ENCODE results near the gene MSI1.
"Not testable (repeated sequence)": the region's sequence is repeated elsewhere in the genome, so short reads cannot be mapped to it uniquely, and the experiment has no call there.

Gene MSI1

DNA sequence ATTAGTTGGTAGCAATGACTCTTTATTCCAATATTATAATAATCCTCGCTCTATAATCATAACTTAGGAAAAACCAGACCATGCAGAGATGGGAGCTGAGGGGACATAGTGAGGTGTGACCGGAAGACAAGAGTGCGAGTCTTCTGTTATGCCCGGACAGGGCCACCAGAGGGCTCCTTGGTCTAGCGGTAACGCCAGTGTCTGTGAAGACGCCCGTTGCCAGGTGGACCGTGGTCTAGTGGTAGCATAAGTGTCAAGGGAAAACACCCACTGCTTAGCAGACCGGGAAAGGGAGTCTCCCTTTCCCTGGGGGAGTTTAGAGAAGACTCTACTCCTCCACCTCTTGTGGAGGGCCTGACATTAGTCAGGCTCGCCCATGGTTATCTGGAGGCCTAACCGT is 33.5 kb downstream of the MSI1 start:
- H3K4me1 Mint-ChIP-seq (ENCODE audit: low read depth); H3K4me3 Mint-ChIP-seq; intact Hi-C loops (cut with micrococcal nuclease); H3K36me3 Mint-ChIP-seq (ENCODE audit: low read depth); H3K27ac Mint-ChIP-seq: not testable (repeated sequence)
- Mint-ChIP-seq H3K27me3 (peaks cover 12% of the 10 kb centered on the region), H3K9me3 (peaks cover 36% of the 10 kb centered on the region)

DNA sequence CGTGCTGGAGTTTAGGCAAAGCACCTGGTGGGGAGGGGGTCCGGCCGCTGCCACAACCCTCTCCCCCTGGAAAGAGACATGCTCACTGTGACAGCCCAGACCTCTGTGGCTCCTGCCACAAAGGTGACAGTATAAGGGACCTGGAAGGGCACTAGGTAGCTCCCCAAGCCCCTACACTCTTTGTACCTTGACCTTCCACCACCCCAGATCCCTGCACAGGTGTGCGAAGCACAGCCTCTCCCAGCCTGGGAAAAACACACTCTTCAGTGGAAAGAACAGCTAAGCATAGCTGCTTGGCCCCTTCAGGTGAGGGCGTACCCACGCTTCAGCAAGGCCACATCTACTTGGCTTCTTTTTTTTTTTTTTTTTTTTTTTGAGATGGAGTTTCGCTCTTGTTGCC is 36.4 kb downstream of the MSI1 start:
- Mint-ChIP-seq H3K4me3 (no peak overlapping the region), H3K36me3 (ENCODE audit: low read depth) (no peaks in the 10 kb centered on the region), H3K27me3 (peaks cover 8% of the 10 kb centered on the region), H3K27ac (no peak overlapping the region), H3K4me1 (ENCODE audit: low read depth) (no peaks in the 10 kb centered on the region), H3K9me3 (peaks cover 20% of the 10 kb centered on the region)
- intact Hi-C loops (cut with micrococcal nuclease), result no loop called here

DNA sequence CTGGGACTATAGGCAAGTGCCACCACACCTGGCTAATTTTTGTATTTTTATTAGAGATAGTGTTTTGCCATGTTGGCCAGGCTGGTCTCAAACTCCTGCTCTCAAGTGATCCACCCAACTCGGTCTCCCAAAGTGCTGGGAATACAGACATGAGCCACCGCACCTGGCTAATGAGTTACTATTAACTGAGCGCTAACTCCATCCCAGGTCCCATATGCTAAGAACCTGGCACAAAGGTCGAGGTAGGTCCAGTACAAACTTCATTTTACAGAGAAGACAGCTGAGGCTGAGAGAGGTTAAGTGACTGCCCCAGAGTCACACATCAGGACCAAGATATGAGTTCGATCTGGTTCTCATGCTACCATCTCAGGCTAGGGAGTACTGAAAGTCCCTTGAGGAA is 36.9 kb downstream of the MSI1 start:
- H3K27ac Mint-ChIP-seq, result no peak overlapping the region
- no peaks in the 10 kb centered on the region for H3K36me3 Mint-ChIP-seq (ENCODE audit: low read depth)
- no peak overlapping the region for H3K4me3 Mint-ChIP-seq
- peaks cover 16% of the 10 kb centered on the region for H3K9me3 Mint-ChIP-seq
- intact Hi-C loops (cut with micrococcal nuclease), result no loop called here
- H3K4me1 Mint-ChIP-seq (ENCODE audit: low read depth), result no peaks in the 10 kb centered on the region
- H3K27me3 Mint-ChIP-seq, result peaks cover 8% of the 10 kb centered on the region

DNA sequence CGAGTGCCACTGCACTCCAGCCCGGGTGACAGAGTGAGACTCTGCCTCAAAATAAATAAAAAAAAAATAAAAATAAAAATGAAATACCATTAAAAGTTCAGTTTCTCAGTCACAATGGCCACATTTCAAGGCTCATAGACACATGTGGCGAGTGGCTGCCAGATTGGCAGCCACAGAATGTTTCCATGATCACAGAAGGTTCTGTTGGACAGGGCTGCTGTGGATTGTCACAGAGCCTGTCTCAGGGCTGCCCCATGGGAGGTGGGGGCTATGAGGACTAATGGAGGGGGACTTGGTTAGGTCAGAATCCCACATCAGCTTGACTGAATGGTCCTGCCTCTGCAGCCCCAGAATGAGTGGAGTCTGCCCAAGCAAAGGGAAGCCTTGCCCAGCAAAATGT is 37.6 kb downstream of the MSI1 start:
- peaks cover under 1% of the 10 kb centered on the region for H3K4me1 Mint-ChIP-seq (ENCODE audit: low read depth)
- no peak overlapping the region for H3K27ac Mint-ChIP-seq
- intact Hi-C loops (cut with micrococcal nuclease), result no loop called here
- H3K4me3 Mint-ChIP-seq, result no peak overlapping the region
- H3K36me3 Mint-ChIP-seq (ENCODE audit: low read depth), result no peaks in the 10 kb centered on the region
- H3K27me3 Mint-ChIP-seq, result peaks cover 8% of the 10 kb centered on the region
- H3K9me3 Mint-ChIP-seq, result peaks cover 9% of the 10 kb centered on the region

DNA sequence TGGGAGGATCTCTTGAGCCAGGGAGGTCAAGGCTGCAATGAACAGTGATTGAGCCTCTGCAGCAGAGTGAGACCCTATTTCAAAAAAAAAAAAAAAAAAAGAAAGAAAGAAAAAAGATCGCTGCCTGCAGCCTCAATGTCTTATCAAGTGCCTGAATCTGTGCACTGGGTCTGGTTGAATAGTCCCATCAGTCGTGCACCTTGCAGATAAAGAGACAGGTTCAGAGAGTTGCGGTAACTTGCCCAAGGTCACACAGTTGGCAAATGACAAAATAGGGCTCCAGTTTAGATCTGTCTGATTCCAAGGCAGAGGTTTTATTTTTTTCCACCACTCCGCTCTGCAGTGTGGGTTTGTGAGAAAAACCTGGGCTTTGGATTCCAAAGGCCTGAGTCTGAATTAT is 40.7 kb downstream of the MSI1 start:
- Mint-ChIP-seq H3K27me3 (peaks cover 14% of the 10 kb centered on the region), H3K27ac (no peak overlapping the region)

DNA sequence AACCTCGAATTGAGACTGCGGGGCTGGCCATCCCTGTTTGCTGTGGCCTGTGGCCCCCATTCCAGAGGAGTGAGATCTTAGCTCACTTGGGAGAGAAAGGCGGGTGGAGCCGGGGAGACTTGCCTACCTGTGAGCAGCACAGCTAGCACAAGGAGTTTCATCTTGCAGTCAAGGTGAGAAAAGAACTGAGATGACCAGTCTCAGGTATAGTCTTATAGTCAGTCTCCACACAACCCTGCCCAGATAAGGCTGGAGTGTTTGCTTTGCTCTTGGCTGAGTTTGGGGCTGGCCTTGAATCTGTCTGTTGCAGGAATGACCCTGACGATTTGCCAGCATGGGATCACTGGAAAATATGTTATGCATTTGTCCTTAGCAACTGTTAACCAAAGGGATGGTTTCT is 41.4 kb downstream of the MSI1 start, which contains the start of gene PLA2G1B:
Gene PLA2G1B (minus strand): TSS at position 187 of the 400 bp plus-strand sequence. CDS start 26 bp downstream, at position 161.
- Mint-ChIP-seq H3K36me3 (ENCODE audit: low read depth) (no peaks in the 10 kb centered on the region), H3K9me3 (no peaks in the 10 kb centered on the region), H3K4me1 (ENCODE audit: low read depth) (peaks cover 11% of the 10 kb centered on the region), H3K27ac (no peak within 1 kb of the TSS), H3K27me3 (peaks cover 14% of the 10 kb centered on the region), H3K4me3 (no peak within 1 kb of the TSS)
- intact Hi-C loops (cut with micrococcal nuclease), result loop anchor here (10.0 kb wide), 1 partner anchor 107 kb away; the partner anchor contains the start of gene COX6A1

More for the DNA sequence above, 40.7 kb downstream of the MSI1 start:
- H3K4me1 Mint-ChIP-seq (ENCODE audit: low read depth), result peaks cover 11% of the 10 kb centered on the region
- no peaks in the 10 kb centered on the region for H3K36me3 Mint-ChIP-seq (ENCODE audit: low read depth)
- H3K9me3 Mint-ChIP-seq, result no peaks in the 10 kb centered on the region
- no peak overlapping the region for H3K4me3 Mint-ChIP-seq
- intact Hi-C loops (cut with micrococcal nuclease), result loop anchor here (10.0 kb wide), 1 partner anchor 107 kb away; the partner anchor contains the start of gene COX6A1

DNA sequence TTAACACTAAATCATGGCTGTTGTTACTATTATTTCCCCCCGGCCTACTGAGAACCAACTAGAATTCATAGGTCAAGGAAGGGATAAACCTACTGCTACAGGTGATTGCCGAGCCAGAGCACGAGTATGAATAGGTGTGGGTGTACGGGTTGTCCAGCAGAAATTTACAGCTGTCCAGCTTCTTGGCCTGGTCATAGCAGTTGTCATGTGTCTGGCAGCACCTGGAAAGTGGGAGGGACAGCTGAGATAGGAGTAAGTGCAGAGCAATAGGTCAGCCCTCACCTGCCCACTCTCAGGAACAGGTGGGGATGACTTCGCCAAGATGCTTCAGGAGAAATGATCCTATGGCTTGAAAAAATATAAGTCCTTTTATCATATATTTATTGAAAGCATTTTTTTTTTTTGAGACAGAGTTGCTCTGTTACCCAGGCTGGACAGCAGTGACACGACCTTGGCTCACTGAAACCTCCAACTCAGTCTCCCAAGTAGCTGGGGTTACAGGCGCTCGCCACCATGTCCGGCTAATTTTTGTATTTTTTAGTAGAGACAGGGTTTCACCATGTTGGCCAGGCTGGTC is 44.0 kb downstream of the MSI1 start:
- H3K27me3 Mint-ChIP-seq, result peaks cover 11% of the 10 kb centered on the region
- H3K27ac Mint-ChIP-seq, result no peak overlapping the region
- H3K36me3 Mint-ChIP-seq (ENCODE audit: low read depth), result no peaks in the 10 kb centered on the region
- H3K4me3 Mint-ChIP-seq, result no peak overlapping the region
- intact Hi-C loops (cut with micrococcal nuclease), result loop anchor here (10.0 kb wide), 1 partner anchor 110 kb away; the partner anchor contains the start of gene COX6A1
- H3K4me1 Mint-ChIP-seq (ENCODE audit: low read depth), result peaks cover 11% of the 10 kb centered on the region
- no peaks in the 10 kb centered on the region for H3K9me3 Mint-ChIP-seq

DNA sequence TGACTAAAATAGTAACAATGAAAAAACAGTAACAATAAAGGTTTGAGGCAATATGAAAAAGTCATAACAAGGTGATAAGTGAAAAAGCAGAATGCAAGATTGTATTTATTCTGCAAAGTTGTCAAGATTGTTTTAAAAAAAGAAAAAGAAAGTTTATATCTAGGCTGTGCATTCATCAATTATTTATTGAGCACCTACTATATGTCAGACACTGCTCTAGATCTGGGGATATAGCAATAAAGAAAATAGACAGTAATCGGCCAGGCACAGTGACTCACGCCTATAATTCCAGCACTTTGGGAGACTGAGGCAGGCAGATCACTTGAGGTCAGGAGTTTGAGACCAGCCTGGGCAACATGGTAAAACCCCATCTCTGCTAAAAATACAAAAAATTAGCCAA is 45.2 kb downstream of the MSI1 start:
- H3K27ac Mint-ChIP-seq, result no peak overlapping the region
- H3K27me3 Mint-ChIP-seq, result peaks cover 12% of the 10 kb centered on the region
- H3K36me3 Mint-ChIP-seq (ENCODE audit: low read depth), result no peaks in the 10 kb centered on the region
- no peaks in the 10 kb centered on the region for H3K9me3 Mint-ChIP-seq
- H3K4me3 Mint-ChIP-seq, result no peak overlapping the region
- H3K4me1 Mint-ChIP-seq (ENCODE audit: low read depth), result peaks cover 11% of the 10 kb centered on the region
- intact Hi-C loops (cut with micrococcal nuclease), result loop anchor here (10.0 kb wide), 1 partner anchor 111 kb away; the partner anchor contains the start of gene COX6A1

DNA sequence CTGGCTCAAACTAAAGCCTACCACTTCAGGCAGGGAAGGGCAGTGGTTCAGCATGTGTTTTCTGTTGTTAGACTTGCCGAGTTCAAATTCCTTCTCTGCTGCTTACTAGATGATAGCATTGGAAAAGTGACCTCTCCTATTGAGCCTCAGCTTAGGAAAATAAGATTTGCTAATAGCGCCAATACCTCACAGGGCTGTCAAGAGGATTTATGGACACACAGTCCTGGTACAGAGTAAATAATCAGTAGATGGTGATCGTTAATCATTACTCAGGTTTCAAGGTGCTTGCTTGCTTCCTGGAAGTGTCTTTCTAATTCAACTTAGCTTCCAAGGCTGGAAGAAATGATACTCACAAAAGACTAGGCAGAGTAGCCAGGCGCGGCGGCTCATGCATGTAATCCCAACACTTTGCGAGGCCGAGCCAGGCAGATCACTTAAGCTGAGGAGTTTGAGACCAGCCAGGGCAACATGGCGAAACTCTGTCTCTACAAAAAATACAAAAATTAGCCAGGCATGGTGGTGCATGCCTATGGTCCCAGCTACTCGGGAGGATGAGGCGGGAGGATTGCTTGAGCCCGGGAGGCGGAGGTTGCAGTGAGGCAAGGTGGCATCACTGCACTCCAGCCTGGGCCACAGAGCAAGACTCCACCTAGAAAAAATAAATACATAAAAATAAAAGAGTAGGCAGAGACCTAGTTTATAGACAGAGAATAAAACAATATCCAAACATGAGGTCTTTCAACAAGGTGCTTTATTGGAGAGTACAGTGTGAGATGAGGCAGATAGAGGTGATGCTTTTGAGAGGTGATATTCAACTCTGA is 47.4 kb downstream of the MSI1 start:
- intact Hi-C loops (cut with micrococcal nuclease), result loop anchor here (10.0 kb wide), 1 partner anchor 113 kb away; the partner anchor contains the start of gene COX6A1
- H3K9me3 Mint-ChIP-seq, result no peaks in the 10 kb centered on the region
- H3K27ac Mint-ChIP-seq, result no peak overlapping the region
- H3K36me3 Mint-ChIP-seq (ENCODE audit: low read depth), result no peaks in the 10 kb centered on the region
- no peak overlapping the region for H3K4me3 Mint-ChIP-seq
- H3K27me3 Mint-ChIP-seq, result peaks cover 9% of the 10 kb centered on the region
- peaks cover 25% of the 10 kb centered on the region for H3K4me1 Mint-ChIP-seq (ENCODE audit: low read depth)

DNA sequence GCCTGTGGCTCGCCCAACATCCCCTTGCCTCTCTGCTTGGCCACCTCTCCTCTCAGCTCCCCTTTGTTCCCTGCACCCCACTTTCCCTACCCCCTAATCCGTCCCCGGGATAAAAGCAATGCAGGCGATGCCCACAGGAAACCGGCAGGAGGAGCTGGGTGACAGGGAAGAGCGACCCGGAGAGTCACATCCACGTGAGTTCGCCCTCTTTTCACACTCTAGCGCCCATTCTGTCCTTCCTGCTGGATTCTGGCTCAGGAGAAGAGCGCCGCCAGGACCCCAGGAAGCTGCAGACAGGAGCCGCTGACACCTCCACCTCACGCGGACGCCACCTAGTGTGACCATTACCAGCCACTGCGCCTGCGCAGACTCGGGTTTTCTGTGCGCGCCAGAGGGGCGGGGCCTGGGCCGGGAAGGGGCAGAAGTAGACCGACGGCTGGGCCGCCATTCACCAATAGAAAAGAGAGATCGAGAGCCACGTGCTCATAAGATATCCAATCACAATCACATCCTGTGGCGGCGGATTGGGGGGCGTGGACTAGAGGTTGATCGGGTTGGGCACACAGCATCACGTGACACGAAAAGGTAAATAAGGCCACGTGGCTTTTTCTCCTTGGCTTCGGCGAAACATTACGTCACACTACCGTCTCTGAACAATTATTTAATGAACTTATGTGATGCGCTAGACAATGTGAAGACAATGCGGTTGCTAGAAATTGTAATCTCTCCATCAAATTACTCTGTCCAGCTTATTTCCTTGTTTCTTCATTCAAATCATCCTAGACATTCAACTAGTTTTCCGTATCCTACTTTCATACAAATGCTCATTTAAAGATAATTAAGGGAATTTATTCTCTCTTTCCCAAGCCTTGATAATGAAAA is 51.5 kb downstream of the MSI1 start:
- Mint-ChIP-seq H3K4me1 (ENCODE audit: low read depth) (peaks cover 15% of the 10 kb centered on the region), H3K4me3 (peak overlapping the region; percentile 87), H3K27me3 (peaks cover 2% of the 10 kb centered on the region), H3K36me3 (ENCODE audit: low read depth) (no peaks in the 10 kb centered on the region), H3K9me3 (no peaks in the 10 kb centered on the region), H3K27ac (peak overlapping the region; percentile 88)
- intact Hi-C loops (cut with micrococcal nuclease), result loop anchor here (1.0 kb wide), 1 partner anchor 15 kb away; the partner anchor contains the start of gene SIRT4

DNA sequence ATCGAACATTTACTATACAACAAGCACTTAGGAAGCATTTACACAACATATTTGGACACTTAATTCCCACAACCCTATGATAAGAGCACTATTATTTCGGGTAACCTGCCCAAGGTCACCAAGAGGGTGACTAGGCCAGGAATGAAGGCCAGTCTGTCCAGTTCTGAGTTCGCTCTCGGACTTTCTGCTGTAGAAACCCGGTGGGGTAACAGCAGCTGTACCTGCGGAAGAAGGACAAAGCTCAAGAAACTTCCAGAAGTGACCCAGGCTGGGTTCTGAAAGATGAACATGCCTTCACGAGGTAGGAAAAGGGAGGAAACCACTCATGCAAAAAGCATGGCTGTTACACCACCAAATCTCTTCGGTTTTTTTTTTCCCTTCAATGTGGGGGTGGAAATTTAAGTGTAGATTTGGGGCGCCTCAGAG is 52.2 kb downstream of the MSI1 start:
- peak overlapping the region; percentile 88 for H3K27ac Mint-ChIP-seq
- no peaks in the 10 kb centered on the region for H3K36me3 Mint-ChIP-seq (ENCODE audit: low read depth)
- peak overlapping the region; percentile 87 for H3K4me3 Mint-ChIP-seq
- no peaks in the 10 kb centered on the region for H3K9me3 Mint-ChIP-seq
- H3K4me1 Mint-ChIP-seq (ENCODE audit: low read depth), result peaks cover 15% of the 10 kb centered on the region
- intact Hi-C loops (cut with micrococcal nuclease), result loop anchor here (1.0 kb wide), 1 partner anchor 15 kb away; the partner anchor contains the start of gene SIRT4
- H3K27me3 Mint-ChIP-seq, result peaks cover 2% of the 10 kb centered on the region

DNA sequence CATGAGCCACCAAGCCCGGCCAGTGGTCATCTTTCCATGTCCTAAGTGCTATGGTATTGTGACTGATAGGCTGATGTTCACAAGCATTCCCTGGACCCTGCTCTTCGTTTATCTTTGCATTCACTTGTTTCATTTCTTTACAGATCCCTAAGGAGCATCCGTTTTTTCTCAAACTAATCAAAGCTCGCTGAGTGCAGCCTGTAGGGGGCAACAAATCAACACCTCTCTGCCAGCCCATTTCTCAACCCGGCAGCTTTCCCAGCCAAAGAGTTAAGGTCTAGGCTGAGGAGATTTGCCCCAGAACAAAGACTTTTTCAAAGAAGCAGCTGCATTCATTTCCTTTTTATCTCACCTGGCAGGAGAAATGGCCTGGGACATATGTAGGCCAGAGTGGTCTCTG is 54.7 kb downstream of the MSI1 start:
- no peak overlapping the region for H3K27ac Mint-ChIP-seq
- H3K9me3 Mint-ChIP-seq, result no peaks in the 10 kb centered on the region
- intact Hi-C loops (cut with micrococcal nuclease), result no loop called here
- peaks cover 15% of the 10 kb centered on the region for H3K4me1 Mint-ChIP-seq (ENCODE audit: low read depth)
- H3K36me3 Mint-ChIP-seq (ENCODE audit: low read depth), result no peaks in the 10 kb centered on the region
- H3K27me3 Mint-ChIP-seq, result no peaks in the 10 kb centered on the region
- no peak overlapping the region for H3K4me3 Mint-ChIP-seq

DNA sequence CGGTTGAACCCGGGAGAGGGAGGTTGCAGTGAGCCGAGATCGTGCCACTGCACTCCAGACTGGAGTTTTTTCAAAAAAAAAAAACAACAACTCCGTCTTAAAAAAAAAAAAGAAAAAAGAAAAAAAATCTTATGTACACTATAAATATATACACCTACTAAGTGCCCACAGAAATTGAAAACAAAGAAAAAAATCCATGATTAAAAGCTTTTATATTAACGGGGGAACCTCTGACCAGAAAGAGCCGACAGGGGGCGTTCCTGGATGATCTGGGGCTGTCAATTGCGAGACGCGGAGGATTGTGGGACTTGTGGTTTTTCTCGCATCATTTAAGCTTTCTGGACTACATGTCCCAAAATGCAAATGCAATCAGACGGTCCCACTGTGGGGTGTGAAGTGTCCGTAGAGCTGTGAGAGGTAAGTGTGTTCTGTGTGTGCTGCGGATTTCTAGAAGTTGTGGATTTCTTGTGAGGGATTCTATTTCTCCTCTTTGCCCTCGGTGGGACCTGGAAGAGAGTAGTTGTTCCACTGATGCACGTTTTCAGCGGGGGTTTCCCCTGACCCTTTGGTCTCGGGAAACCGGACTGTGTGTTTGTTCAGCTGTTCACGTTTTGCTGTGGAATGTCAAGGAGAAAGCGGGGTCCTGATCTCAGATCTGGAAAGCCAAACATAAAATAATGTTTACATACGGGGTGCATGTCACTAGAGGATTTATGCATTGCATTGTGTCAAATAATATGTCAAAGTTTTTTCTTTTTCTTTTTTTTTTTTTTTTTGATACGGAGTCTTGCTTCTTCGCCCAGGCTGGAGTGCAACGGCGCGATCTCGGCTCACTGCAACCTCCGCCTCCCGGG is 66.8 kb downstream of the MSI1 start, which contains the start of gene SIRT4:
Gene SIRT4 (plus strand): TSS at position 360 of the 854 bp plus-strand sequence. CDS start 1,241 bp downstream, outside the sequence.
- peaks cover 5% of the 10 kb centered on the region for H3K4me1 Mint-ChIP-seq (ENCODE audit: low read depth)
- H3K4me3 Mint-ChIP-seq, result peak within 1 kb of the TSS; percentile 84
- H3K27me3 Mint-ChIP-seq, result no peaks in the 10 kb centered on the region
- no peaks in the 10 kb centered on the region for H3K9me3 Mint-ChIP-seq
- peak within 1 kb of the TSS; percentile 86 for H3K27ac Mint-ChIP-seq
- intact Hi-C loops (cut with micrococcal nuclease), result loop anchor here (1.0 kb wide), 2 partner anchors 9 to 15 kb away; partner anchors contain the start of gene RNU4-1
- no peaks in the 10 kb centered on the region for H3K36me3 Mint-ChIP-seq (ENCODE audit: low read depth)

Measured in dendritic cell treated with granulocyte-macrophage colony-stimulating factor and Interleukin-4, amounts not matched to agents 40 ng/mL and 50 ng/mL, for 4 days (primary cell).